GM19351 (cell line): ENCODE data around the gene KLHDC8A.

ENCODE experiments used
- ATAC-seq: cut with Tn5 transposase; IDR thresholded peaks from one replicate; pipeline ENCODE4 v1.9.1; 2021; ENCODE audit warnings: mild to moderate bottlenecking, moderate library complexity; ENCODE audit not compliant: unreplicated experiment

KLHDC8A gene

DNA sequence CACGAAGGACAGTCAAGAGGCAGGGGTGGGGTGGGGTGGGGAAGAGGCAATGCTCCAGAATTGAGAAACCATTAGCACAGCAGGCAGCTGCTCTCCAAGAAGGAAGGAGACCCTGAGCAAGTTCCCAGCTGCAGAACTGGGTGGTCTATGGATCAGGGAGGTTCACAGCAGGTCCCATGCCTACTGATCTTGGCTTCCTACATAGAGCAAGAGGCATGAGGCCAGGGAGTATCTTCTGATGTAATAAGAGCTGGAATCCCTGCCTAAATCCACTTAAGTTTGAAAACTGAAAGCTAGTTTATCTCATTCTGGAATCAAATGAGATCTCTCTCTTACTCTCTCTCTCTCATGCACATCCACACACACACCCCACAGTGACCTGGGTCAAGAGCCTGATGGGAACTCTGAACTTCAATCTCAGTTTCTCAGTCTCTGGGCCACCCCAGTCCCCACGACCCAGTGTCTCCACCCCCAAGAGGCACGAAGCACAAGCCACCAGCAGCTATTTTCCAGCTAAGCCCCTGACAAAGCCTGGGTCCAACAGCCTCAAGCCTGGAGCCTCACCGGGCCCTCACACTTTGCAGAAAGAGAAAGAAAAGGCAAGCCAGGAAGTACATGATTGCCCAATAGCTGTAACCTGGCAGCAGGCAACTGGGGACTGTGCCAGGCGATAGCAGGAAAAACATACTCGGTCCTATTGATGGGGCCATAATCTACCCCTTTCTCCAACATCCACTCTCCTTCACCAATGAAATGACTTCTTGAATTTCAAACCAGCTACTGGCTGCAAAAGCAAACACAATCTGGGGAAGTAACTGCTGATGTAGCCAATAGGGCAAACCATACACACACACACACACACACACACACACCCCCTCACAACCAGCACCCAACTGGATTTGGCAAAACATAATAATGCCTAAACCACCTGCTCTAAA lies 37.4 kb downstream of the KLHDC8A start:
- ATAC-seq: no peak

DNA sequence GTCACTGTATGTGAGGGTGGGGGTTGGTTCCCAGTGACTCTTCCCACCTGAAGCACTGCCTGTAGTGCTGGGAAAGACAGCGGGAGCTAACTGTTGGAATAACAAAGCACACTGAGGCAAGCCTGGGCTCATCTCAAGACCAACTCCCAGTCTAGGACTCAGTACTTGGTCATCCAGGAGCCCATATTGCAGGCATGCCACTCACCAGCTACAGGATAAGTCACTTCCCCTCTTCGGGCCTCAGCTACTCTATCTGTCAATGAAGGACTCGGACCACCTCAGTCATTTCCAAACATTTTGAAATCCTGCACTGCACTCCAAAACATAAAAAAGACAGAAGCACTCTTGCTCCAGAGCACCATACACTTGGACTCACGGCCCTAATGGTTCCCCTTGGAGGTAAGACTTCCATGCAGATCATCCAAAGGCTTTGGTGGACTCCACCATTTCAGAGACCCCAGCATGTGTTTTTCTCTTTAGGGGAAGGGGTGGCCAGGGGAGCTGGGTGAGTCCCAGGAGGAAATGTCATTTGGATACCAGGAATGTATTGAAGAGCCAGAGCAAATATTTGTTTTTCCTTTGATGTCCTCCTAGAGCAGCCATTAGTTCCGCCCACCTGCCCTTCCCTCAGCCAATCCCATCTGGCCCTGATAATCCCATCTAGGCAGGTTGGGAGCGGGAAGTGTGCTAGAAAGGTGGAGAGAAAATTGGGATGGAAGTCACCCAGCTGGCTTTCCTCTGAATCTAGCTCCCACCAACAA lies 38.3 kb downstream of the KLHDC8A start:
- no peak for ATAC-seq

DNA sequence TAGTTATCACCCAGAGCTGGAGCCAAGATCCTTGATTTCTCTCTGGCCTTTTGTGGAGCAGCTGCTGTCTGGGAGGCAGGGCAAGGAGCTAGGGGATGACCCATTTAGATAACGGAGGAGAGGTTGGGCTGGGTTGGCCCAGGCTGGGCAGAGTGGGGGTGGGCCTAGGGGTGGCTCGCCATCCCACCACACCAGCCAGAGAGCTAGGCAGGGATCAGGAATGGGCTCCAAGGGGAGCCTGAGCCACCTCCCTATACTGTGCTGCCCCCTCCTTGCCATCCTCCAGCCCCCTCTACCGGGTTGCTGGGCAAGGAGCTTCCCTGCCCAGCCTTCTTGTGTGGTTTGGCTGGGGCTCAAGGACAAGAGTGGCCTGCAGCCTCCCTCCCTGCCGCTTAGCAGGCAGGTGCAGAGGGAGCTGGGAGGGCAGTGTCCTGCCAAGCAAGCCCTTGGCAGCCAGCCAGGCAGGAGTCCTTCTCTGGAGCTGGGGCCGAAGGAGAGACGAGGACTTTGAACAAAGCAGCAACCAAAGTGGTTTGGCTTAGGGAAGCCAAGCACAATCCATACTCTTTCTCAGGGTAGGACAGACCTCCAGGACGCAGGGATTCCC lies 39.3 kb downstream of the KLHDC8A start:
- ATAC-seq: no peak

DNA sequence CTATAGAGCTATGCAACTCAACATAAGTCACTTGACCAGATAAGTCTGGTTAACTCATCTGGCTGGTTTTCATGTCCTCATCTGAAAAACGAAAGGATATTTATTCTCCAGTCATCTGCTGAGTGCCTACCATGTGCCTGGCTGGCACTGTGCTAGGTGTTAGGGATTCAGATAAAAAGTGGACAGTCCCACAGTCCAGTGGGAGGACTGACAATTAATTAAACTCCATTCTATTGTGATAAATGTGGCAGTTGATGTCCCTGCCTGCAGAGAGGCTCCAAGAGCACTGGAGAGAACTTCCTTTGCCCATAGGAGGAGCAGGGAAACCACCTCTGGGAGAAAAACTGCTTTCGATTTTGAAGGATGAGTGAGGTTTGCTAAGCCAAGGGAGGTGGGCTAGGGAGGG lies 40.6 kb downstream of the KLHDC8A start:
- ATAC-seq: no peak

DNA sequence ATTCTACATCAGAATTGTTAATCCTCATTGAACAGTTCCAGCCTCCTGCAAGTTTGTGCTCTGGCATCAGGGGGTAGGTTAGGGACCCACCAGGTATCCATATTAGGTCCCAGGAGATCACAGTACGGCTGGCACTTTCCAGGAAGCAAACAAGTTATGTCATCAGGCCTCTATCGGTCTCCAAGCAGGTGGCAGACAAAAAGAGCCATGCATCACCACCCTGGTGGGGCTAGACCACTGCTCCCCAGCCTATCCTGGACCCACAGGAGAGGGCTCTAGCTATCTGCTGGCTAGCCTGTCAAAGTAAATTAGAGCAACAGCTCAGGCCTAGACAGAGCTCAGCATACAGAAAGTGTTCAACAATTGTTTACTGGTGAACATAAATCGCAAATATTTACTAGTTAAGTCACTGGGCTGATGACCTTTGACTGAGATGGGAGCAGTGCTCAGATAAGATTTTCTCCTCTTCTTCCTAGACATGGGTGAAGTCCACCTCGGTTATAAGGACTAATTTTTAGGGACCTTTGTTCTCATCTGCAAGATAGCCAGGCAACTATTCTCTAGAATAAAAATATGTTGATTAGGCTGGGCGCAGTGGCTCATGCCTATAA lies 41.6 kb downstream of the KLHDC8A start:
- no peak for ATAC-seq

DNA sequence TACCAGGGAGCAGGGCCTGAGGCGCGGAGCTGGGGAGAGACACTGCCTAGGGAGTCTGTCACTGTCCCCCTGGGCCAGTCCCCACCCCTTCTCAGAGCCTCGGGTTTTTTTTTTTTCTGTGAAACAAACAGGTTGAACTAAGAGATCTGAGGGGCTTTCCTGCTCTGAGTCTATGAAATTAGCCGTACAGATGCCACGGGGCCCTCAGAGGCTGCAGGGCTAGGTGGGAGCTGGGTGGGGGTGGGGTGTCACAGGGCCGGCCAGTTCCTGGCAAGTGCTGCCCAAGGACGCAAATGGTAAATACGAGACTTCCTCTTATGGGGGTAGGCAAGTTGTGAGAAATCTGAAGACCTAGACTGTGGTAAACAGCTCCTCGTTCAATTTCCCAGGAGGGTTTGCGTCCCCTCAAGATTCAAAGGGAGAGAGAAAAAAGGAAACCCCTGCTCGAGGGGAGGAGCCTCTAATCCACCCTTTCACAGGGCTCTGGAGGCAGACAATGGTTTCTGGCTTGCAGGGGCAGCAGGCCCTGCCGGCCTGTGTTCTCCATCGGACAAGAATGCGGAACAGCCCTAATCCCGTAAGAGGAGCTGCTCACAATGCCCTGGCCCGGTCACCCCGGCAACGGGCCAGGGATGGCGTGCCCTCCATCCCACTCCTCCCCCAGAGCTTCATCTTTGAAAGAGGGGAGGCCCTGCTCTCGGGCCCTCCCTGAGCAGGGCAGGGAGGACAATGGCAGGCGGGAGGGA lies 43.0 kb downstream of the KLHDC8A start:
- no peak for ATAC-seq

DNA sequence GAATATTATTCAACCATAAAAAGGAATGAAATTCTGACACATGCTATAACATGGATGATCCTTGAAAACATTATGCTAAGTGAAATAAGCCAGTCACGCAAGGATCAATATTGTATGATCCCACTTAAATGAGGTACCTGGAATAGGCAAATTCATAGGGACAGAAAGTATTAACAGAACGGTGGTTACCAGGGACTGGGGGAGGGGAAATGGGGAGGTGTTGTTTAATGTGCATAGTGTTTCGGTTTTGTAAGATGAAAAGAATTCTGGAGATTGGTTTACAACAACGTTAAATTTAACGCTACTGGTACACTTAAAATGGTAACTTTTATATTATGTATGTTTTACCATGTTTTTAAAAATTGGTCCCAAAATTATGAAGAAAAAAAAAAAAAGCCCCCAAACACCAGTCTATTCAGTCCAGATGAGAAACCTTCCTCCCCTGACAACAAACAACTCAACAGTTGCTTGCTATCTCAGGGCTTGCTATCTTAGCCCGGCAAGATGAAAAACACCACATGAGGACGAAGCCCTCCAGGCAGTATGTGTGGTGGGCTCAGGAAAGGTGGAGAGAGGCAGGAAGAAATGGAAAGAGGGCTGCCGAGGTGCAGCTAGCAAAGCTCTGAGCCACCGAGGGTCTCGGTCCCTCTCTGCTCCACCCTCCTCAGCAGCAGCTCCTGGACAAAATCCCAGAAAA lies 43.7 kb downstream of the KLHDC8A start:
- ATAC-seq: no peak

DNA sequence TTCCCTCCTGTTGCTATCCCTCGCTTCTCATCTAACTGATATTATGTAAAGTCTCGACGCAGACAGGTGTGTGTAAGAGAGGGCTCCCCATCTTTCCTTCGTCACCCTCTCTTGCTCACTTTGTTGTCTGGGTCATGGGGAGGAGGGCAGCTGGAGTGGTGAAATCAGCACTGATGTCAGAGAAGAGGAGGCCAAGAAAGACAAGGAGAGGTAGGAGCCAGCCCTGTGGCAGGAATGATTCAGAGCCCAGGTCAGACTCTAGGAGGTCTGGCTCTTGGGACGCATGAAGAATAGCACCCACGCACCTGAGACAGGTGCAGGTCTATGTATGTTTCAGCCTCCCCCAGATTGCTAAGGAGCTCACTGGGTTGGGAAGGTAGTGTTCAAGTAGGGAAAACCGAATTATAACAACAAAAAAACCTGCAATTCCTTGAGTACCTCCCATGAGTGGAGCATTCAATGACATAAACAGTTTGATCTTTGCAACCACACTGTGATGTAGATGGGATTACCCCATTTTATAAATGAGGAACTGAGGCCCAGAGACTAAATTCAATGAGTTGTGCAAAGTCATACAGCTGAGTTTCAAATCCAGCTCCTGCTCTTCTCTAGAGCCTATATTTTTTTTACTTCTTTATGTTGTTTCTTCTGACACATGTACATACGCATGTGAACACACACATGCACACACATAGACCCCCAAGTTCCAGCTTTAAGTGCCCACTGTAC lies 45.6 kb downstream of the KLHDC8A start:
- ATAC-seq: peak; percentile 80

DNA sequence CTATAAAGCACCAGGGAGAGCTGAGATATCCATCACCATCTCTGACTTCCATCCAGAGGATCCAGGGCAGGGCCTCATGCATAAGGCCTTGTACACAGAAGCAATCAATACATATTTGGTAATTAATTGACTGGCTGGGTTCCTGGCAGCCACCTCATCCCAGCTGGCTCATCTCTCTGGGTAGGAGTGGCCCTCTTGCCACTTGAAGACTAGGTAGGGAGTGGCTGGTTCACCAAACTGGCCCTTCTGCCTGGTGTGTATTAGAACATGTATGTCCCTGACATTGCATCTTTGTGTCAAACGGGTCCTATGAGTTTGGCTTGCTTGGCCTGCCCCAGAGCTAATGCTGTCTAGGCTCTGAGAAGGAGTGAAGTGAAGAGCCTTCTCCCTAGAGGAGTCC lies 47.0 kb downstream of the KLHDC8A start:
- ATAC-seq: no peak

DNA sequence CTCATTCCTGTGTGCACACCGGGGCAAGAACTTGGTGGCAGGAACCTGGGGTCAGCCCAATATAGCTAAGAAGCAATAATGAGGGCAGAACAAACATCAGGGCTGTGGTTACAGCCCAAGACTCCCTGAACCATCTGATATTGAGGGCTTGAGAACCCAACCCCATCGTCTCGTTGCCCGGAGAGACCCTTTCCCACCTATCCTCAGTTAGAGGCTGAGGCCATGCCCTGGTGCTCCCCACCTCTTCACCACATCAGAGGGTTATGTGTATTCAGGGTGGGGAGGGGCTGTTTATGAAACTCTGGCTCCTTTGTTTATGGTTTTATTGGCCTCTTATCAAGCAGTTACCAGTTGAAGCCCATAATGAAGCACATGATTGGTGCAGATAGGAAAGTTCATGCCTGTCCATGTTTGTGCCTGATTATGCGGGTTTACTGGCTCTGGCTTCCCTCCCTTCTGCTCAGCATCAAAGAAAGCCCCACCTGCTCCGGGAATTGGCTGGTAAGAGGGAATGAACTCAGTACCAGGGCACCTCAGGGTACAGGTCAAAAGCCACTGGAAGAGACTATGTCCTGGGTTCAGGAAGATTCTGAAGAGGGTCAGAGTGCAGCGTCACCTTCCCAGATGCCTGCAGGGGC lies 49.7 kb downstream of the KLHDC8A start:
- no peak for ATAC-seq

DNA sequence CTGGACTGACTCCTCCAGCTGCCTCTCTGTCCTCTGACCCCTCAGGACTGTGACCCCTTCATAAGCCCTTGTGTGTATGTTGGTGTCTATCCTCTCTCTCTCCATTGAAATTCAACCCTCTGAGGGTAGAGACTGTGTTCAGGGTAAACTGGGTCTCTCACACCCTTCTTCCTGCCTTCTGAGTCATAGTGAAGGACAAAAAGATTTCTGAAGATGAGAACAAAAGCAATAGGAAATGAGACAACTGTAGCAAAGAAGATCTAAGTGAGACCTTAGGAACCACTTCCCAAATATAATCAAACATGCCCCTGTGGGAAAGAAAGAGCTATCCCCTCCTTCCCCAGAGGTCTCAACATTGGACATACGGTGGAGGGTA lies 52.0 kb downstream of the KLHDC8A start:
- ATAC-seq: no peak

DNA sequence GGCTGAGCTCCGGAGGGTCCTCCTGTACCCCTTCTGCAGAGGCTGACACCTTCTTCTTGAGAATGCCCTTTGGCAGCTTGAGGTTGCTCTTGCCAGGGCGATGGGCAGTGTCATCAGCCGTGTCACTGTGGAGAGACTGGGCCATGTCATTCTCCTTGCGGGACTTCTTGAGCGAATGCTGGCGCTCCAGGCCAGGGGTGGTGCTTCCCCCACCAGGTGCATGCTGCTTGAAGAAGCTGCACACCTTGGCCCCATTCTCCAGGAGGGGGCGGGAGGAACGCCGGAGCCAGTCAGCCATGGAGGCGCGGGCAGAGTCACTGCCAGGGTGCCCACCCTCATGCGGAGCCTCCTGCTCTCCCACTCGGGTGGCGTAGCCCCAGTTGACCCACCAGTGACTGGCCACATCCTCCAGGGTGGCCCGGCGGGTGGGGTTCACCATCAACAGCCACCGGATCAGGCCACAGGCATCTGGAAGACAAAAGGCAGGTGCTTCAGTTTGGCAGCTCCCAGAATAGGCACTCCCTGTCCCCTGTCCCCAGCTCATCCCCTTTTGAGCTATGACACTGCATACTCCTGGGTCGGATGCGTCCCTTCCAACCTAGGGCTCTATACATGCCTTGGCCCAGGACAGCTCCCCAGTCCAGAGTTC lies 52.6 kb downstream of the KLHDC8A start:
- ATAC-seq: no peak

DNA sequence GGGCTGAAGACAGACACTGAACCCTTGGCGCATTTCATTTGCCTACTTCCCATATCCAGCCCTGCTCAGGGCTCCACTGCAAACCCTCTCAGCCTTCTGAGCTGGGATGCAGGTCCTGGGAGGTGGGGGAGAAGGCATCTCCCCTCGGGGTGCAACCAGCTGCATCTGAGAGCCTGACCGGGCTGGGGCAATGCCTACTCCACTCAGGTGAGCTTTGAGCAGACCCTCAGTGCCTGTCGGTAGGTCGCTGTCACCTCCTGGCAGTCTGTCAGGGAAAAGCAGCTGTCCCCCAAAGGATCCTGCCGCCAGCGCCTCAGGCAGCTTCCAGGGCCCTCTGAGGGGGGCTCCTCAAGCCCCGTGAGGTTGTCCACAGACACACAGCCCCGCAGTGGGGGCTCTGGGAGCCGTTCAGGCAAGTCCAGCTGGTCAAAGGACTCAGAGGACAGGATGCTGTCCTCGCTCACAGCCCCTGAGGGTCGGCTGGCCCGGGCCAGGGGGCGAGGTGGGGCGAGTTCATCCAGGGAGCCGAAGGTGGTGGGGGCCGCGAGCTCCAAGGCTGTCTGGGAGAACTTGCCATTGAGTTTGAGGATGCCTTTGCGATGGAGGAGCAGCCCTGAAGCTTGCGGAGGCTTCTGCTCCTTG lies 53.4 kb downstream of the KLHDC8A start:
- no peak for ATAC-seq

DNA sequence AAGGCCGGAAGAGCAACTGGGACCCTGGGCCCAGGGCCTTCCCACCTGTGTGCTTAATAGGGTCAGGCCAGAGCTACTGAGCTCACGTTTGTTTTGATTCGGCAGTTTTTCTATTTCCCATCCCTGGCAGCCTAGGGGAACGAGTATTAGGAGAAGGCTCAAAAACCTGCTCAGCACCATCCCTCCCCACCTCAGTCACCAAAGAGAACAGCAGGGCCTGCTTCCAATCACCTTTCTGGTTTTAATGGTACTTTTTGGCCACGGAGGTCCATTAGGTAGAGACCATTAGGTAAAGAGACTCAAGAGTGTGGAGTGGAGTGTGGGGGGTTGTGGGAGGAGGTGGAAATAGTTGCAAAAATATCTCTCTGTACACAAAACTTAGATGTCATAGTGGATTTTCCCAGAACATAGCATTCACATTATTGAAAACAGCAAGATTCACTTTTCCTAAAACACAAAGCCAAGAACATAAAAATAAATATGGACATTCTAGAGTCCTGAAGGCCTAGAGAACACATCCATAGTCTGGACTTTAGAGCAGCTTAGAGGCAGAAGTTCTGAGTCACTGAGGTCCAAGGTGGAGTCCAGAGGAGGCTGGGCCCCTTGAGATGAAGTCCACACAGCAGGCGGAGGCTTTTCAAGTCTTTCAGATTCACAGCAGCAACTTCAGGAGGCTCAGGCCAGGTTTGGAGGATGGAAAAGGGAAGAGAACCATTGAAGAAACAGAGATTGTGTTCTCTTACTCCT lies 54.7 kb downstream of the KLHDC8A start:
- no peak for ATAC-seq

DNA sequence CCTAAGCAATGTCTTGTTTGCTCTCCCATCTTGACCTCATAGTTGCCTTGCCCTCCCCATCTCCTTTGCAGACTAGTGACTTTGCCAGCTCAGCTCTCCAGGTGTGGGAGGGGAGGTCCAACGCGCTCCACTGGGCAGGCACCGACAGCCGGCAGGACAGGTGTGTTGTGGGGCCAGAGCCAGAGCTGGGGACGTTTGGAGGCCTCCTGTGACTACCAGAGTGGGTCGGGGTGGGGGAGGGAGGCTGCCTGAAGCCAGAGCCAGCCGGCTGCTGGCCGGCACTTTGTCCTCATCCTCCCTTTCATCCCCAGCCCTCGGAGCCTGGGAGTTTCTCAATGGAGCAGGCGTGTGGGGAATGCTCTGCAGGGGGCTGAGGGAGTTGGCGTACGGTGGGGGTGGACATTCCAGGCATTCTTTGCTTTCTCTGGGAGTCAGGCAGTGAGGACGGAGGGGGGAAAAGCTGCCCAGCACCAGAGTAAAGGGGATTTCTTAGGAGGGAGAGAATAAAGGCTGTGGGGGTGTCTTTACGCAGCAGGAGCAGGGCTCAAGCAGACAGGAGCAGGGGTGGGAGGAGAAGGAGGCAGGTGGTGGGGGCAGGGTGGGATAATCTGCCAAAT lies 55.4 kb downstream of the KLHDC8A start:
- no peak for ATAC-seq

DNA sequence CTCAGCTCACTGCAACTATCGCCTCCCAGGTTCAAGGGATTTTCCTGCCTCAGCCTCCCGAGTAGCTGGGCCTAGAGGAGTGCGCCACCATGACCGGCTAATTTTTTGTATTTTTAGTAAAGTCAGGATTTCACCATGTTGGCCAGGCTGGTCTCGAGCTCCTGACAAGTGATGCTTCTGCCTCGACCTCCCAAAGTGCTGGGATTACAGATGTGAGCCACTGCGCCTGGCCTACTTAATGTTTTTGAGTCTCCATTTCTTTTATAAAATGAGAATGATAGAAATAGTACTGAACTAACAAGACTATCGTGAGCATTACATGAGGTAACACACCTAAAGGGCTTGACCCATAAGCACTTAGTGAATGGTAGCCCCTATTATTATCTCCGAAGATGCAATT lies 56.6 kb downstream of the KLHDC8A start:
- no peak for ATAC-seq
